Stimulated activated naive CD4-positive, alpha-beta T cell treated with Interleukin-2 at 50 U/mL for 16 hours (primary cell): Measurements from ENCODE around the gene TMEM201.
"Not testable (repeated sequence)": the region's sequence is repeated elsewhere in the genome, so short reads cannot be mapped to it uniquely, and the experiment has no call there.

Source experiments
- DNase-seq: peaks from one replicate; lab custom pipeline; 2025; lab: John Stamatoyannopoulos, UW

The TMEM201 gene

DNA sequence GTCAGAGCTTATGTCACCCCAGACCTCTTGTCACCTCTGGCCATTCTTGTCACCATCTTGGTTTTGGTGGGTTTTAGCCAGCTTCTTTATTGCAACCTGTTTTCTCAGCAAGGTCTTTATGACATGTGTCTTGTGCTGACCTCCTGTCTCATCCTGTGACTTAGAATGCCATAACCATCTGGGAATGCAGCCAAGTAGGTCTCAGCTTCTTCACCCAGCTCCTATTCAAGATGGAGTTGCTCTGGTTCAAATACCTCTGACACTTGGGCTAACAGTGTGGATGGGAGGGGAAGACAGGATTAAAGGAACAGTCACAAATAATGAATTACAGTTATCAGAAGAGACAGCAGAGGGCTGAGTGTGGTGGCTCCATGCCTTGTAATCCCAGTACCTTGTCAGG lies 32.3 kb downstream of the TMEM201 start:
- no peak for DNase-seq

DNA sequence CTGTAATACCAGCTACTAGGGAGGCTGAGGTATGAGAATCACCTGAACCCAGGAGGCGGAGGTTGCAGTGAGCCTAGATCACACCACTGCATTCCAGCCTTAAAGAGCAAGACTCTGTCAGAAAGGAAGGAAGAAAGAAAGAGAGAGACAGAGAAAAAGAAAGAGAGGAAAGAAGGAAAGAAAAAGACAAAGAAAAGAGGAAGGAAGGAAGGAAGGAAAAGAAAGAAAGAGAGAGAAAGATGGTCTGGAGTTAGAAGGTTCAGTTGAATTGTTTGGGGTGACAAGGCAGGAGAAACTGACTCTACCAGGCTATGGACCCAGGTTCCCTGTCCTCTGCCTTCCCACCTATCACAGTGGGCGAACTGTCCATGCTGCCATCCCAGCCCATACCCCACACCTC lies 35.4 kb downstream of the TMEM201 start:
- no peak for DNase-seq

DNA sequence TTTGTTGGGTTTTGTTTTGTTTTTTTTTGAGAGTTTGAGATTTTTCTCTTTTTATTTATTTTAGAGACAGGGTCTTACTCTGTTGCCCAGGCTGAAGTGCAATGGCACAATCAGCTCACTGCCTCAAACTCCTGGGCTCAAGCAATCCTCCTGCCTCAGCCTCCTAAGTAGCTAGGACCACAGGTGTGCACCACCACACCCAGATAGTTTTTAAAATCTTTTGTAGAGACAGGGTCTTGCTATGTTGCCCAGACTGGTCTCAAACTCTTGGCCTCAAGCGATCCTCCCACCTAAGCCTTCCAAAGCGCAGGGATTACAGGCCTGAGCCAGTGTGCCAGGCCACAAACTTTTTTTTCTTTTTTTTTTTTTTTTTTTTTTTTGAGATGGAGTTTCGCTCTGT lies 36.3 kb downstream of the TMEM201 start:
- DNase-seq = not testable (repeated sequence)

DNA sequence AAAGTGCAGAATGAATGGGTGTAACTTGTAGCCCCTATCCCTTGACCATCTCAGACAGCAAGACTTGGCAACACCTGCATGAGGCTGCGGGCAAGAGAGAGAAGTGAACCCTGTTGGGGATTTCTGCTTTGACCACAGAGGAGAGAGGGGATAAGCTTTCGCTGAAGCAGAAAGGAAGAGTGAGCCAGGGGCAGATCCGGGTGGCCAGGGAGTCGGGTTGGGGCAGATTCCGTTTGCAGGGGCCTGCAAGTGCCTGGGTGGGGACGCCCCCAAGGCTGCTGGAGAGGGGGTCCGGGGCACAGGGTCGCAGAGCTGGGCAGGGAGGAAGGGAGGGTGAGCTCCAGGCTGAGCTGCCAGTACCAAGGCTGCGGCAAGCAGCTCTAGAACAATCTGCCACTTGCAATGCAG lies 37.5 kb downstream of the TMEM201 start:
- no peak for DNase-seq

DNA sequence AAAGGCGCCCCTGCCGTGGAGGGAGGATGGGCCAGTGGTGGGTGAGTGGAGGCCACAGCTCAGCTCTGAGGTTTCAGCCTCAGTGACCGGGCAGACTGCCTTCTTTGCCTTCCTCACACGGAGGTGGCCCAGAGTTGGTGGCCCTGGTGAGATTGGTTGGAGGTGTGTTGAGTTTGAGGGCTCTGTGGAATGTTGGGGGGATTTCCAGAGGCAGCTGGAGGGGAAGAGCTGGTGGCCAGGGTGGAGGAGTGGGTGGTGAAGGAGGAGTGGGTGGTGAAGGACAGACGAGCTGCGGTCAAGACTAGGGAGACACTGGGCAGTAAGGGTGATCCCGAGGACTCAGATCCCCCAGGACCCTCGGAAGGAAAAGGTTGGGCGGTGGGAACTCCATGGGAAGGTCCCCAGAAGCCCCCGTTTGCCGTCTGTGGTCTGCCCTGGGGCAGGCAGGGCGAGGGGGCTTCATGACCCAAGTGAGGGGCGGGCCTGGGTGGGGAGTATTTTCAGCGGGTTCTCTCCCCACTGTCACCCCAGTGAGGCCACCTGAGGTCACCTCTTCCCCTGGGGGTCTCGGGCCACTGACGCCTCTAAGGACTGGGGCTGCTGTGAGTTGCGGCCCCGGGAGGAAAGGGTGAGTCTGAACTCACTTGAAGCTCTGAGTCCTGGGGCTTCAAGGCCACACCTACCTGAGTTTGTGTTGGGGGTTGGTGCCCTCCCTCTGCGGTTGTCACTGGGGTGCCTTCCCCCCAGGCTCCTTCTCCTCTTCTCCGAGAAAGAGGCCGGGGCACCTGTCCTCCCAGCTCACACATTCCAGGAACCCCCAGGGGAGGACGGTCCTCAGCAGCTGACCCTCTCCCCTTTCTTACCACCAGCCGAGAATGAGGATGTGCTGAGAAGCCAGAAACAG lies 40.1 kb downstream of the TMEM201 start:
- peak; percentile 64 for DNase-seq

DNA sequence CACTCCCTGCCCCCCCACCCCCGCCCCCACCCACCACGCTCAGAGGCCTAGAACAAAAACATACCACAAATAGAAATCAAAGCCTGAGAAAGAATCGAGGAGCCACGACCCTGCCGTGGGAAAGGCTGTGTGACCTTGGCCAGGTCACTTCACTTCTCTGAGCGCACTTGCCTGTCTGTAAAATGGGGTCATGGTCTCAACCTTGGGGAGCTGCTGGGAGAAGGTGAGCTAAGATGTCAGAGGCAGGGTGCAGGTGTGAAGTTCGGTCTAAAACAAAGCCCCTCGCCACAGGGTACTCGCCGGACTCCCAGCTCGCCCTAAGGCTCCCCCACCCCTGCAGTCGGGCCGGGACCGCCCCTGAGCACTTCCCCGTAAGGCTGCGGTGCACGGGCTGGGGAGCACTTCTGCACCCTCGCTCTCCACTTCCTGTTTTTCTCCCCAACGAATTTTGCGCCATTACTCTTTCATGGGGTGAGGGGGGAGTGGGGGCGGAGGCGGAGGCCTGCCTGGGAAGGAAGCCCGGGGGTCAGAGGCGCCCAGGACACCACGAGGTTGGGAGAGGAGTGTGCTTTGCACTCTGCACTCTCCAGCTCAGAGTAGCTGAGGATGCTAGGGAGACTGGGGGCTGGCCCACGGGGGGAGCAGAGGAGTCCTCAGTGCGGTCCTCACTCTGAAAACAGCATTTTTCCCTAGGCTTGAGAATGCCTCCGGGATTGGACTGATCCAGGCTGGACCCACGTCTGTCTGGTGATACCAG lies 40.9 kb downstream of the TMEM201 start:
- peak; percentile 63 for DNase-seq

DNA sequence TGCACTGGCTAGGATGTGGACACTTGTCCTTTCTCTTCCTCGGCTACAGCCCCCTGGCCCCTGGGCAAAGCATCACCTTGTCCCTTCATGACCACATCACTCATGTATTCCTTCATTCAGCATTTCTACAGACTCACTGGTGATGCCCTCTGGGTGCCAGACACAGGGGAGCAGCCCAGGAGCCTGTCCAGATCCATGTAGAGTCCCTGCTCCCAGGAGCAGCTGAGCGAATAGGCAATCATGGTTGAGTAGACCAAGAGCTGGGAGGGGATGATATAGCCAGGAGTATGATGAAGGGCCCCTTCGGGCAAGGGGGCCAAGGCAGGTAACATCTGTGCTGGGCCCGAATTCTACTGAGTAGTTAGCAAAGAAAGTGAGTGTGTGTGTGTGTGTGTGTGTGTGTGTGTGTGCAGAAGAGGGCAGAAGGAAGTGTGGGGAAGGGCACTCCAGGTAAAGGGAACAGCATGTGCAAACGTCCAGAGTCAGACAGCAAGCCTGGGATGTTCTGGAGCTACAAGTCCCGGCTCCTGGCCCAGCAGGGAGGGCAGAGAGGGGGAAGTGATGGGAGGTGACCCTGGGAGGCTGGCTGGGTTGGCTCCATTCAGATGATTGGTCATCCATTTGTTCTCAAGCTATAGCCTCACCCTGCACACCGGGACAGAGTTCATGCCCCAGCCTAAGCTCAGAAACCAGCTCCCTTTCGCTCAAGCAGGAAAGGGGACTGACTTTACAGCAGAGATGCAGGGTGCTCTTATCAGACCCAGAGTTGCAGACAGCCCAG lies 41.8 kb downstream of the TMEM201 start:
- DNase-seq = no peak

DNA sequence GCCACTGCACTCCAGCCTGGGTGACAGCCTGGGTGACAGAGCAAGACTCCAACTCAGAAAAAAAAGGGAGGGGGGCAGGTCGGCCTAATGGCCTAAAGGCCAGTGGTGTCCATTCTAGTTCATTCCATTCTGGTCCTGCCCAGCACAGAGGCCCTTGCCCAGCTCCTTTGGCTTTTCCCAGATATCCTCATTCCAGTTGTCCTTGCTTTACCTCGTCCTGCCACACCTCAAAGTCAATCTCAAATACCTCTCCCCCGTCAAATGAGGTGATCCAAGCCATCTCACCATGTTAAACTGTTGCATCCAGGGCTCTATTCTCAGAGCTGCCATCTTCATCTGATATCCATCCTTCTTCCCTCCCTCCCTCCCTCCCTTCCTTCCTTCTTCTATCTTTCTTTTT lies 42.9 kb downstream of the TMEM201 start:
- DNase-seq = no peak

DNA sequence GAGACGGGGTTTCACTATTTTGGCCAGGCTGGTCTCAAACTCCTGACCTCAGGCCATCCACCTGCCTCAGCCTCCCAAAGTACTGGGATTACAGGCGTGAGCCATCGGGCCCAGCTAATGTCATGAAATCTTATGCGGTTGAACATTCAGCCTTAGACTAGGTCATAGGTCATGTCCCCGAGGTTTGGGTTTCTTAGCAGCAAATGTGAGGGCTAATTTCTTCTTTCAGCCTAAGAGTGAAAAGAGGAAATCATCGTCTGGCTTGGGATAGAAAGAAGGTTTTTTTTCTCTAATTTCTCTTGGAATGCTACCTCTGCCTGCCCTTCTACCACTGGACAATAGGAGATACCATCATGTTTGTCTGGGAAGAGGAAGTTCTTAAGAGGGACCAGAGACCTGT lies 44.8 kb downstream of the TMEM201 start:
- no peak for DNase-seq

DNA sequence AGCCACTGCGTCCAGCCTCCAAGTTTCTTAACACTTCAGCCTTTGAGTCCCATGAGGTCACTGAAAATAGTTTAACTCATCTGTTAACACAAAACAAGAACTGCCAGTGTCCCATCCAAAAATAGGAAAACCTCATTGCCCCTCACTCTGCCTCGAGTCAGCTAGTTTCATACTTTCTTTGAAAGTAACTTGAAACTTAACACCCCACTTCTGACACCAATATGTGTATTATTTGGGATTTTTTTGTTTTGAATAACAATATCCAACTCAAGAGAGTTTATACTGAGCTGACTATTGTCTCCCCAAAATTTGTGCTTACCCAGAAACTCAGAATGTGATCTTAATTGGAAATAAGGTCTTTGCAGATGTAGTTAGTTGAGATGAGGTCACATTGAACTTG lies 45.9 kb downstream of the TMEM201 start:
- DNase-seq = no peak

DNA sequence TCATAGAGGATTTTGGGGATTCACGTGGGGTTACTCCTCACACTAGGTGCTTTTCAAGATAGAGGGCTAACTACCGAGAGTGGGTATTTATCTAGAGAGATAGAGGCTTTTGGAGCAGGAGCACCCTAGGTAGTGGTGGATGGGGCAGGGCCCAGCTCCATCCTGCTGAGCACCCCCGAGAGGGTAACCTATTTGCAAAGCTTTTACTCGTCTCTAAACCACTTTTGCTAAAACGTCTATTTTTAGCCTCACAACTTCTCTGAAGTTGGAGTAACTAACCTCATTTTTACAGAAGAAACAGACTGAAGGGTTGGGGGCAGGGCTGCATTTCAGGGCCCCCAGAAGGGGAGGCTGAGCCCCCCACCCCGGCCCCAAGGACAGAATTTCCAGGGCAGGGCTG lies 50.5 kb downstream of the TMEM201 start:
- DNase-seq = no peak

DNA sequence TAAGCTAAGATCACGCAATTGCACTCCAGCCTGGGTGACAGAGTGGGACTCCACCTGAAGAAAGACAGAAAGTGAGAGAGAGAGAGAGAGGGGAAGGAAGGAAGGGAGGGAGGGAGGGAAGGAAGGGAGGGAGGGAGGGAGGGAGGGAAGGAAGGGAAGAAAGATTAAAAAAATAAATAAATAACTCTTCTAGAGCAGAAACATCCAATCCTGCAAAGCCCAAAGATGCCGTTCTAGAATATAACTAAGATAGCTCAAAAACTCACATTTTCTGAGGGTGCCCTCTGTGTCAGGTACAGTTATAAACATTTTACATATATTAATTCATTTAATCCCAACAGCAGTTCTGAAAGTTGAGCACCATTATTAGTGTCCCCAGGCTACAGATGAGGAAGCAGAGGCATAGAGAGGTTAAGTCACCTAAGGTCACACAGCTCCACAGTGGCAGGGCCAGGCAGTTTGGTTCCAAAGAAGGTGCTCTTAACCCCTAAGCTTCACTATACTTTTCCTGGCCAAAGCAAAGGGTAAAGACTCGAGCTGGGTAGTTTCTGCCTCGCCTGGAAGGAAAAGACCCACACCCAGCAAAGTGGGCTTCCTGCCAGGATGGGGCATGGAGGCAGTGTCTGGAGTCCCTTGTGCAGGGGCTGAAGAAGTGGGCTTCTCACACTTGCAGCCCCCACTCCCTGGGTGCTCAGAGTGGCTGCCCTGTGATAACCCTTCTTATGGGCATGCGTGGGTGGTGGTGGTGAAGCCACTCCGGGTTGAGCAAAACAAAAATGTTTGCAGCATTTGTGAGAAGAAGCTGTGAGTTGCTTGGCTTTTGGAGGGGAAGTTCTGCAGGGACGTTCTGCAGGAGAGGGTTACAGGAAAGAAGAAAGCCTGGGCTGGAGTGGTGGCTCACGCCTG lies 54.9 kb downstream of the TMEM201 start:
- DNase-seq = peak; percentile 19

DNA sequence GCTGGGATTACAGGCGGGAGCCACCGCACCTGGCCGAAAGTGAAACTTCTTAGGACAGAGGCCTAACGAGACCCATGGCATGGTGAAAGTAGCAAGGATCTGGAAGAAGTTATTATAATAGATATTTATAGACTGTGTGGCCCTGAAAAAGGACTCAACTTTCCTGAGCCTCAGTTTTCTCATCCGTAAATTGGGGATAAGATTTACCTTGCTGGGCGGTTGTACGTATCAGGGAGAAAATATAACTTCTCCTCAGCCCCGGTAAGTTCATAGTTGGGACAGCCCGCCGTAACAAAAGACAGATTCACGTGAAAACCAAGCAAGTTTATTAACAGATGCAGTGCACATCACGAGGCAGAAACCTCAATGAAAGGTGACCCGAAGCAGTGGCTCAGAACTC lies 57.3 kb downstream of the TMEM201 start:
- no peak for DNase-seq

DNA sequence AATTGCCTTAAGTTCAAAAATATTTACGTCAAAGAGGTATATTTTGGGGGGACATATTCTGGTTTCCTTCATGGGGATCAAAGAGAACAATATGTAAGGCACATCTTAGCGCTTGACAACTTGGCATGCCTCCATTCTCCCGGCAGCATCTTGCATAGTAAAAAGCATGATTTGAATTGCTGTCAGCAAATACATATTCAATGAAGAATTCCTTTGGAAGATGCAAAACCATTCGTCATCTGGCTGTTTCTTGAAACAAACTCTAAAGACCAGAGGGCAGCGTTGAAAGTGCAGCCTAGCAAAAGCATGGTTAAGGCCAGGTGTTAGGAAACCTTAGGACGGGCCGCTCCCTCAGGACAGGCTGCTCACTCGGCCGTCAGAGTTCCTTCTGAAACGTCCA lies 59.5 kb downstream of the TMEM201 start:
- DNase-seq = no peak

DNA sequence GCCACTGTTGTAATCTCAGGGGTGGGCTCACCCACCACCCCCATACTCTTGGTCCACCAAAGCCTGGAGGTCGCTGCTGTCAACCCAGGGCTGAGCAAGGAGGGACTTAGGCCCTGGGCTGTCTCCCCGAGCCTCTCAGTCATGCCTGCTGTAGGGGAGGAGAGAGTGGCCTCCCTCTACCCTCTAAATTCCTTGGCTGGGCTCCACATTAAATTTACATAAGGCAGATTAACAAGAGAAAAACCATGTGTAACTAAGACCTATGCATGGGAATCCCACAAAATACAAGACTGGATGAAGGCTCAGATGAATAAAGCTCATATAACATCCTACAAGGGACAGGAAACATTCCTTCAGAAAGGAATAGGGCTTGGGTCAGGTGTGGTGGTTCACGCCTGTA lies 61.1 kb downstream of the TMEM201 start:
- DNase-seq = no peak

DNA sequence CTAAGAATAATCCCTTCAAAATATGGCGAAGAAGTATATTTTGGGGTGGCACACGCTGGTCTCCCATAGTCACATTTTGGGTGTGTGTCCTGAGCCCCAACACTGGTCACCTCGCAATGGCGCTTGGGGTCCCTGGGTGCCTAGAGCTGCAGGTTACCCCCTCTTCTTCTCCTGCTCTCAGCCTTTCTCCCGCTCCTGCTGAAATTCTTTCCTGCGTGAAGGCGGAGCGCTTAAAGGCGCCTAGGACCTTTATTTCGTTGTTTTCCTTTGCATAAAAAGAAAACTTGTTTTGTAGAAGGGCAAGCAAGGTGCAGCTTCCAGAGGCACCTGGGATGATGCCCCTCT lies 62.5 kb downstream of the TMEM201 start:
- DNase-seq = no peak

DNA sequence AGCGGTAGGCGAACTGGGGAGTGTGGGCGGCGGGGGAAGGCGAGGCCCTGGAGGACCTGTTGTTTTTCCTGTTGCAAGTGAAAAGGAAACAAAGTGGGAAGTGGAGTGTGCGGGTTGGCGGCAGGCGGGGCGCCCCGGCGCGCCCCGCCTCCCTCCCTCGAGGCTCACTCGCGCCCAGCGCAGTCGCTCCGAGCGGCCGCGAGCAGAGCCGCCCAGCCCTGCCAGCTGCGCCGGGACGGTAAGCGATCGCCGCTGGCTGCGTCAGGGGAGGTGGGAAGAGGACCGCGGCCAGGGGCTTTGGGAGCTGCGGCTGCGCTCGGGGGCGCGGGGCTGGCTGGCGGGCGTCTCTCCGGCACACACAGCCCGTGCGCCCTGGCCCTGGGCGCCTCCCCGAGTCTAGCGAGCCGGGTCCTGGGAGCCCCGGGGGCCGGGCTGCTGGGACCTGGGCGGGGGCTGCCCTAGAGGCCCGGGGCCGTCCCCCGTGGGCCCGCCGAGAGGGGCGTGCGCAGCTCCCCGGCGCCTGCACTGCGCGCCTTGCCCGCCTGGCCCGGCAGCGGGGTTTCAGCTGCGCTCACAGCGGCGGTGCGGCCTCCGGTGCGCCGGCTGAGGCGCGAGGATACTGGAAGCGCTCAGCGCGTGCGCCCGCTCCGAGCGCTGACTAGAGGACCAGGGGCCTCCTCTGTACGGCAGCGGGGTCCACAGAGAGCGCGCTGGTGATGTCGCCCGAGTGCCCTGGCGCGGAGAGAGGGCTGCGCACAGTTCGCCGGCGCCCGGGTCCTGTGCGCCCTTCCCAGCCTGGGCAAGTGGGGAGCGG lies 63.1 kb downstream of the TMEM201 start, which contains the start of gene PIK3CD:
Gene PIK3CD (plus strand): TSS at position 167 of the 814 bp plus-strand sequence. CDS start 58,725 bp downstream, outside the sequence.
- peak; percentile 45 for DNase-seq

DNA sequence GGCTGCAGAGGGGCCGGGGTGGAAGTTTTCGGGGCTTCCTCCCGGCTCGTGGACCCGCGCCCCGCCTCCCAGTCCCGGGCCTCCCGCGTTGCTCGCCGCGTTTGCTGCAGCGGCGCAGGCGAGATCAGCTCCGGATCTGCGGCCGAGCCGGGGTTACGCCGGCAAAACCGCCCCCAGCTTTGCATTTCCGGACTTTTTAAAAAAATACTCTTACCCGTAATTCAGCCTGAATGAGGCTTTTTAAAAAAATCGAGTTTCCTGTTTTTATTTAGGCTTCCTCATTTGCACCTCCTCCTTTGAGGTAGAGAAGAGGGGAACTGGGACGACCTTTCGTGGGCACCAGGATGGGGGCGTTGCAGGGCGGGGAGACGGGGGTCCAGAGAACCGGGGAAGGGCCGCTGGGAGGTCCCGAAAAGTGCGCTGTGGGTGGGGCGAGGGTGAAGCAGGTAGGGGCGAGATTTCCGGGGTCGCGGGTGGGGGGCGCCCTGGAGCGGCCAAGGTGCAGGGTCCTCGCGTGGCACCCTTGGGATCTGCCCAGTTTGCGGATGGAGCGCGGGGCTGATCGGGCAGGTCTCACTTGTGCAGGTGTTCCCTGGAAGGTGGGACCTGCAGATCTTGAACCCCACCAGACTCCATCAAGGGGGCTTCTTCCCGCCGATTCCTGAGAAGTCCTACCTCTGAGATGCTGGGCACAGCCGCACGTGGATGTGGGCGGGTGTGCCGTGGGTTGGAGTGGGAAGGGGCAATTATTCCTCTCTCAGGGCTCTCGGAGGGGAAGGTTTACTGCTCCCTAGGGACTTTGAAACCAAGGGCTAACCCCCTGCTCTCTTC lies 63.9 kb downstream of the TMEM201 start:
- DNase-seq = peak; percentile 58

DNA sequence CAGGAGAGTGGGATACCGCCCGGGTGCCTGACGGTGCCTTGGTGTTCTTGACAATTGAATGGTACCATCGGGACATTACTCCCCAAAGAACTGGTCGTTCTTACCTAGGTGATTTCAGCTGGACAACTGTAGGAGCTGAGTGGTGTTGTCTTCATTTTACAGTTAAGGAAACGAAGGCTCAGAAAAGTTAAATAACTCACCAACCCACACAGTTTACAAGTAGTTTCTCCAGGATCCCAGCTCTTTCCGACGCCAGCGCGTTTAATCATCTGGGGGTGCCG lies 64.4 kb downstream of the TMEM201 start:
- no peak for DNase-seq

DNA sequence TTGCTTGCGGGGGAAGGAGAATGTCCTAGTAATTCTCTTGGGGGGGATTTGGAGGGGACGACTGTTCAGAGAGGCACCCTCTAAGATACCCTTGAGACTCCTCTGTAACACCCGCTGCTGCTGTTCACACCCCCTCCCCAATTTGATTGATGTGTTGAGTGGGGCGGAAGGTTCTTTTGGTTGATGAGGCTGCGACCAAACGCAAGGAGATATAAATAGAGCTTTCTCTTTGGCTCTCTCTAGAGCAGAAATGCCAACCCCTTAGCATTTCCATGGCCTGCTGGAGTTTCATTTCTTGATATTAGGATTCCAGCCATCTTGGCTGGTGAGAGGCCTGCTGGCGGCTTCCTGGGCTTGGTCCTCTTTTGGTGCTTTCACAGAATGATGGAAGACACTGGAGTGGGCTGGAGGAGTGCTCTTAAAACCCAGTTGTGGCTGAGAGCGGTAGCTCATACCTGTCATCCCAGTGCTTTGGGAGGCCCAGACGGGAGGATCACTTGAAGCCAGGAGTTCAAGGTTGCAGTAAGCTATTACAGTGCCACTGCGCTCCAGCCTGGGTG lies 64.9 kb downstream of the TMEM201 start:
- DNase-seq = peak; percentile 39
